H1 (cell line): ENCODE data around the gene PDE4D.

Experiments used
- EP300 ChIP-seq, 2 experiments: IDR thresholded peaks; 1 replicate in 1 of 2; 2 replicates in 1 of 2; pipeline ENCODE4 v1.6.1; 2011 to 2012; ENCODE audit warnings: low read depth in 2 of 2, low read length in 2 of 2, mild to moderate bottlenecking in 2 of 2, borderline replicate concordance in 1 of 2, inconsistent platforms in 1 of 2, moderate library complexity in 1 of 2
- KDM1A ChIP-seq: fragments of 200-600, 300-600 bp; sonication (generic); IDR thresholded peaks from 2 replicates; pipeline ENCODE4 v1.7.1; 2016; ENCODE audit warnings: mild to moderate bottlenecking, low read length, borderline replicate concordance
- POLR2A ChIP-seq, 2 experiments: IDR thresholded peaks; 1 replicate in 1 of 2; 2 replicates in 1 of 2; pipeline ENCODE4 v1.6.1; 2011; ENCODE audit warnings: low read depth in 2 of 2, low read length in 2 of 2, mild to moderate bottlenecking in 2 of 2; ENCODE audit errors: control extremely low read depth in 1 of 2
- POLR2AphosphoS5 ChIP-seq: IDR thresholded peaks from 2 replicates; pipeline ENCODE4 v1.6.1; 2011; ENCODE audit warnings: low read depth, low read length
- SIN3A ChIP-seq, 2 experiments: IDR thresholded peaks in 1 of 2; conservative IDR thresholded peaks in 1 of 2; 2 replicates each; pipeline ENCODE4 v1.6.1; 2011 to 2012; ENCODE audit warnings: low read length in 2 of 2, improper control_type of control experiment in 1 of 2, low read depth in 1 of 2, mild to moderate bottlenecking in 1 of 2
- TAF1 ChIP-seq: IDR thresholded peaks from 2 replicates; pipeline ENCODE4 v1.6.1; 2011; ENCODE audit warnings: mild to moderate bottlenecking, low read depth, low read length
- TF ChIP-seq, protein P1 (sequence below), 3 experiments: IDR thresholded peaks; 1 replicate in 2 of 3; 2 replicates in 1 of 3; pipeline versions ENCODE4 v1.5.1 to v1.6.1; 2011; ENCODE audit warnings: low read length in 3 of 3, mild to moderate bottlenecking in 3 of 3, inconsistent platforms in 2 of 3, low read depth in 1 of 3, moderate library complexity in 1 of 3; ENCODE audit not compliant: insufficient read depth in 1 of 3; ENCODE audit errors: control extremely low read depth in 1 of 3
- TF ChIP-seq, protein P2 (sequence below): IDR thresholded peaks from 2 replicates; pipeline ENCODE4 v1.6.1; 2012; ENCODE audit warnings: inconsistent platforms

DNA sequence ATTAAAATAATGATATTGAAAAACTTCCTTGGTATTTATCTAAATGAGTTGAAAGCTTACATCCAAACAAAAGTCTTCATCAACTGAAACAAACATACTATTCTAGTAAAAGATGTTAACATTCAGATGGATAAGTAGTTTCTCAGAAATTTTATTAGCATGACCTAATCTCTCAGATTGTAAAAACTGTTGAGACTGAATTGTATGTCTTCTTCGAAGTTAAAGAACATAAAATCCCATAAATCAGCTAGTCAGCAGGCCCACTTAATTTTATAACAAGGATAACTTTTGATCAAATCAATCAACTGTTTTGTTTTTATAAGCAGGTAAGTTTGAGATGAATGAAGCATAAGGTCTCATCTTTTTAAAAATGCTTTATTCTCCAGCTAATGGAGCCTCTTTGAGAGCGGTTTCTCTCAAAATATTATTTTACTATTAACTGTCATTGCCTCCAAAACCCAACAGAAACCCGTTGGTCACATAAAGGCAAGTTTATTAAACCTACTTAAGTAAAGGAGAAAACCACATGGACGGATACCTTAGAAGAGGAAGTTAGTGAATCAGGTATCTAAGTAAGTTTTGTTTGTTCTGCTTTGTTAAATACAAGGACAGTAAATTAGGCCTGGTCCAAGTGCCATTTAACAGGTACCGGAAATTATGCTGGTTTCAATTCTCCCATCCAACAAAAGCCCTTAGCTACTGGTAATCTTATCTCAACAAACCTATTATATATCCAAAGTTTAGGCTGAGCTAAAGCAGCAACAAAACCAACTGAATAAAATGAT lies 457.0 kb downstream of the PDE4D start:
- TF ChIP-seq EP300 (IDR thresholded peaks at IDR 0.05; ENCODE audit: borderline replicate concordance in 1 of 2, low read depth in 2 of 2, low read length in 2 of 2): no peak
- no peak for TF ChIP-seq POLR2AphosphoS5
- TF ChIP-seq, protein P1, sequence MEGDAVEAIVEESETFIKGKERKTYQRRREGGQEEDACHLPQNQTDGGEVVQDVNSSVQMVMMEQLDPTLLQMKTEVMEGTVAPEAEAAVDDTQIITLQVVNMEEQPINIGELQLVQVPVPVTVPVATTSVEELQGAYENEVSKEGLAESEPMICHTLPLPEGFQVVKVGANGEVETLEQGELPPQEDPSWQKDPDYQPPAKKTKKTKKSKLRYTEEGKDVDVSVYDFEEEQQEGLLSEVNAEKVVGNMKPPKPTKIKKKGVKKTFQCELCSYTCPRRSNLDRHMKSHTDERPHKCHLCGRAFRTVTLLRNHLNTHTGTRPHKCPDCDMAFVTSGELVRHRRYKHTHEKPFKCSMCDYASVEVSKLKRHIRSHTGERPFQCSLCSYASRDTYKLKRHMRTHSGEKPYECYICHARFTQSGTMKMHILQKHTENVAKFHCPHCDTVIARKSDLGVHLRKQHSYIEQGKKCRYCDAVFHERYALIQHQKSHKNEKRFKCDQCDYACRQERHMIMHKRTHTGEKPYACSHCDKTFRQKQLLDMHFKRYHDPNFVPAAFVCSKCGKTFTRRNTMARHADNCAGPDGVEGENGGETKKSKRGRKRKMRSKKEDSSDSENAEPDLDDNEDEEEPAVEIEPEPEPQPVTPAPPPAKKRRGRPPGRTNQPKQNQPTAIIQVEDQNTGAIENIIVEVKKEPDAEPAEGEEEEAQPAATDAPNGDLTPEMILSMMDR (IDR thresholded peaks at IDR 0.05; ENCODE audit: control extremely low read depth in 1 of 3, insufficient read depth in 1 of 3, low read depth in 1 of 3, low read length in 3 of 3): no peak
- no peak for TF ChIP-seq KDM1A
- no peak for TF ChIP-seq SIN3A (conservative IDR thresholded peaks at IDR 0.05 in 1 of 2, IDR thresholded peaks at IDR 0.05 in 1 of 2; ENCODE audit: low read depth in 1 of 2, low read length in 2 of 2)
- TF ChIP-seq, protein P2, sequence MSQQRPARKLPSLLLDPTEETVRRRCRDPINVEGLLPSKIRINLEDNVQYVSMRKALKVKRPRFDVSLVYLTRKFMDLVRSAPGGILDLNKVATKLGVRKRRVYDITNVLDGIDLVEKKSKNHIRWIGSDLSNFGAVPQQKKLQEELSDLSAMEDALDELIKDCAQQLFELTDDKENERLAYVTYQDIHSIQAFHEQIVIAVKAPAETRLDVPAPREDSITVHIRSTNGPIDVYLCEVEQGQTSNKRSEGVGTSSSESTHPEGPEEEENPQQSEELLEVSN: no peak
- TF ChIP-seq TAF1: no peak
- TF ChIP-seq POLR2A (IDR thresholded peaks at IDR 0.05; ENCODE audit: control extremely low read depth in 1 of 2, low read depth in 2 of 2, low read length in 2 of 2): no peak
